Large intestine (tissue), 3 donors: ENCODE measurements around the gene SARS1. TPM values are rescaled to one million over a fixed set of nuclear protein-coding genes. Genes with fewer than 3 reads are reported as not detected.

Experiments
- DNase-seq, 2 donors: peaks; one replicate each; pipeline versions ENCODE4 v3.0.0 to v3.0.0-alpha.2; 2013
- H3K27ac ChIP-seq: one replicate; pipeline ENCODE4 v1.5.1; 2013; ENCODE audit warnings: low read length
- H3K27me3 ChIP-seq: 2 replicates; pipeline ENCODE4 v1.6.1; 2013; ENCODE audit warnings: low read length; ENCODE audit not compliant: control insufficient read depth, insufficient read depth
- H3K36me3 ChIP-seq: 2 replicates; pipeline ENCODE4 v1.6.1; 2013; ENCODE audit warnings: low read length; ENCODE audit not compliant: control insufficient read depth, insufficient read depth
- H3K4me1 ChIP-seq: one replicate; pipeline ENCODE4 v1.6.1; 2013; ENCODE audit warnings: low read length; ENCODE audit not compliant: control insufficient read depth, insufficient read depth
- H3K4me3 ChIP-seq: one replicate; pipeline ENCODE4 v1.5.1; 2013; ENCODE audit warnings: low read length
- H3K9me3 ChIP-seq: one replicate; pipeline ENCODE4 v1.6.1; 2013; ENCODE audit warnings: mild to moderate bottlenecking, low read depth, low read length, moderate library complexity; ENCODE audit not compliant: control insufficient read depth
- WGBS: methylation state at CpG from one replicate; pipeline ENCODE4 v1.1.5; 2013; ENCODE audit warnings: low lambda C conversion rate; ENCODE audit not compliant: insufficient coverage; 5-methylcytosine and 5-hydroxymethylcytosine counted together
- polyA plus RNA-seq: library from polyadenylated mRNA; unstranded; fragments of 120-200 nt; gene quantifications from one replicate; pipeline ENCODE4 v1.2.1, GENCODE V29; 2013

Gene SARS1
- polyA plus RNA-seq, 1 donor = 112 TPM

GRCh38 chr1:109269981-109270622, 56.4 kb downstream of the SARS1 start:
- Histone ChIP-seq H3K4me1 (peaks cover 27% of the 10 kb centered on the region), H3K36me3 (peaks cover 28% of the 10 kb centered on the region), H3K27ac (no peak overlapping the region), H3K9me3 (peaks cover 2% of the 10 kb centered on the region), H3K27me3 (no peaks in the 10 kb centered on the region), H3K4me3 (no peak overlapping the region)
- no peak for DNase-seq
- WGBS = no CpG with 5 or more reads among the region's 17 CpGs

DNA sequence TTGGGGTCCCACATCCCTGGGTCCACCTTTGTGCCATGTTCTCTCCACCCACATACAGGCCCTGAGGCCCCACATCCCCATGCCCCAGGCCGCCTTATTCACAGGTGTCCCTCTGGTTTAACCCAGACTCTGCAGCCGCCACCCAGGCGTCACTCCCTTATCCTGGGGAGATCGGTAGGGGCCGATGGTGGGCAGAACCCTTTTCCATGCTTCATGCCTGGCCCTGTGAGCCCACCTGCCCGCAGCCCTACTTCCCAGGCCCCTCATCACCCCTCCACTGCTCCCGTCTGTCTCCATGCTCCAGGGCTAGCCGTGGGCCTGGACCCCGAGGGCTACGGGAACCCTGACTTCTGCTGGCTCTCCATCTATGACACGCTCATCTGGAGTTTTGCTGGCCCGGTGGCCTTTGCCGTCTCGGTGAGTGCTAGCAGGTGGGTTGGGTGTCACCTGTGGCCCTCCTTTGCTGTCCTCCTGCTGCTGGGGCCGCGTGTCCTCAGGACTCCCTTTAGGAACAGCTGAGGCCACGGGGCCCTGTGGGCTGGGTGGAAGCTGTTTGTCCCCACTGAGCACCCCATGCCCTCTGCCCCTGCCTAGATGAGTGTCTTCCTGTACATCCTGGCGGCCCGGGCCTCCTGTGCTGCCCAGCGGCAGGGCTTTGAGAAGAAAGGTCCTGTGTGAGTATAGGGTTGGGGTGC, 57.1 kb downstream of the SARS1 start:
- peaks cover 2% of the 10 kb centered on the region for H3K9me3 ChIP-seq
- no peak overlapping the region for H3K4me3 ChIP-seq
- no peak for DNase-seq
- peaks cover 33% of the 10 kb centered on the region for H3K4me1 ChIP-seq
- no peak overlapping the region for H3K27ac ChIP-seq
- WGBS = no CpG with 5 or more reads among the region's 20 CpGs
- no peaks in the 10 kb centered on the region for H3K27me3 ChIP-seq
- peaks cover 25% of the 10 kb centered on the region for H3K36me3 ChIP-seq

- no peak for DNase-seq
- no peaks in the 10 kb centered on the region for H3K27me3 ChIP-seq
- WGBS = no CpG with 5 or more reads among the region's 6 CpGs
- H3K4me1 ChIP-seq = peaks cover 36% of the 10 kb centered on the region
- H3K4me3 ChIP-seq = no peak overlapping the region
- H3K36me3 ChIP-seq = peaks cover 25% of the 10 kb centered on the region
- H3K27ac ChIP-seq = no peak overlapping the region
- peaks cover 2% of the 10 kb centered on the region for H3K9me3 ChIP-seq
Observed at GRCh38 chr1:109271458-109271857, 57.7 kb downstream of the SARS1 start.

DNA sequence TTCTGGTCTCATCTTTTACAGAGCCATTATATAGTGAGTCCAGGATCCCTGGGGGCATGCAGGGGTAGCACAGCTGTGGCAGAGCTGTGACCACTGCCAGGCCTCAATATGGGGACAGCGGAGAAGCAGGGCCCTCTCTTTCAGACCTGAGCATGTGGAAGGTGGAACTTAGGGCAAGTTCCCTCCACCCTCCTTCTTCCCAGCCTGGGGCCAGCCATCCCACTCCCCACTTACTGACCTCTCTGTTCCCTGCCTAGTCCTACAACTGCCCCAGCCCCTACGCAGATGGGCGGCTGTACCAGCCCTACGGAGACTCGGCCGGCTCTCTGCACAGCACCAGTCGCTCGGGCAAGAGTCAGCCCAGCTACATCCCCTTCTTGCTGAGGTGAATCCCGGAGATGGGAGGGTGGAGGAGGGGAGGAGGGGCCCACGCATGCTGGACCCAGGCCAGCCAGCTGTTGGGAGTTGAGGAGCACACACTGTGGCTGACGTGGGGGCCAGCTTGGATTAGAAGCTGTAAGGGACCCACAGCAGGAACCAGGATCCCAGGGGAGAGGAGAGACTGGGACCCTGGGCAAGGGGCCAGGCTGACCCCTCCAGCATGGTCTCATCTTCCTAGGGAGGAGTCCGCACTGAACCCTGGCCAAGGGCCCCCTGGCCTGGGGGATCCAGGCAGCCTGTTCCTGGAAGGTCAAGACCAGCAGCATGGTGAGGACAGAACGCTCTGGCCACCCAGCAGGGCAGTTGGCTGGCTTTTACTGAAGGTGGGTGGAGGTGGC, 58.5 kb downstream of the SARS1 start:
- DNase-seq = no peak
- Histone ChIP-seq H3K27me3 (no peaks in the 10 kb centered on the region), H3K4me3 (no peak overlapping the region), H3K9me3 (peaks cover 2% of the 10 kb centered on the region), H3K36me3 (peaks cover 23% of the 10 kb centered on the region), H3K27ac (no peak overlapping the region), H3K4me1 (peaks cover 43% of the 10 kb centered on the region)
- WGBS = no CpG with 5 or more reads among the region's 13 CpGs

DNA sequence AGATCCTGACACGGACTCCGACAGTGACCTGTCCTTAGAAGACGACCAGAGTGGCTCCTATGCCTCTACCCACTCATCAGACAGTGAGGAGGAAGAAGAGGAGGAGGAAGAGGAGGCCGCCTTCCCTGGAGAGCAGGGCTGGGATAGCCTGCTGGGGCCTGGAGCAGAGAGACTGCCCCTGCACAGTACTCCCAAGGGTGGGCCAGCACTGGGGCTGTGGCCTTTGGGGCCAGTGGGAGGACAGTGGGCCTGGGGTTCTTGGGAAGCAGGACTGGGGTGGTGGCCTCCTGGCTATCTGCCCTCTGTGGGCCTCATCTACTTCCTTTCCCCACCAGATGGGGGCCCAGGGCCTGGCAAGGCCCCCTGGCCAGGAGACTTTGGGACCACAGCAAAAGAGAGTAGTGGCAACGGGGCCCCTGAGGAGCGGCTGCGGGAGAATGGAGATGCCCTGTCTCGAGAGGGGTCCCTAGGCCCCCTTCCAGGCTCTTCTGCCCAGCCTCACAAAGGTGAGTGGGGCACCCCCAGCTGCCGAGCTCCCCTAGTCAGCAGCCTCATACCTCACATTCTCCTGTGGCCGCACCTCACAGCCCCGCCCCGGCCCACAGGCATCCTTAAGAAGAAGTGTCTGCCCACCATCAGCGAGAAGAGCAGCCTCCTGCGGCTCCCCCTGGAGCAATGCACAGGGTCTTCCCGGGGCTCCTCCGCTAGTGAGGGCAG, 59.3 kb downstream of the SARS1 start:
- no peak overlapping the region for H3K27ac ChIP-seq
- H3K36me3 ChIP-seq = peaks cover 21% of the 10 kb centered on the region
- no peak for DNase-seq
- WGBS = no CpG with 5 or more reads among the region's 16 CpGs
- H3K4me3 ChIP-seq = no peak overlapping the region
- no peaks in the 10 kb centered on the region for H3K27me3 ChIP-seq
- peaks cover 2% of the 10 kb centered on the region for H3K9me3 ChIP-seq
- H3K4me1 ChIP-seq = peaks cover 51% of the 10 kb centered on the region

GRCh38 chr1:109273570-109274288, 60.0 kb downstream of the SARS1 start:
- peak overlapping the region; percentile 76 for H3K27ac ChIP-seq
- DNase-seq = no peak
- no peaks in the 10 kb centered on the region for H3K27me3 ChIP-seq
- peak overlapping the region; percentile 26 for H3K4me3 ChIP-seq
- H3K4me1 ChIP-seq = peaks cover 57% of the 10 kb centered on the region
- peaks cover 2% of the 10 kb centered on the region for H3K9me3 ChIP-seq
- WGBS = no CpG with 5 or more reads among the region's 30 CpGs
- peaks cover 17% of the 10 kb centered on the region for H3K36me3 ChIP-seq

DNA sequence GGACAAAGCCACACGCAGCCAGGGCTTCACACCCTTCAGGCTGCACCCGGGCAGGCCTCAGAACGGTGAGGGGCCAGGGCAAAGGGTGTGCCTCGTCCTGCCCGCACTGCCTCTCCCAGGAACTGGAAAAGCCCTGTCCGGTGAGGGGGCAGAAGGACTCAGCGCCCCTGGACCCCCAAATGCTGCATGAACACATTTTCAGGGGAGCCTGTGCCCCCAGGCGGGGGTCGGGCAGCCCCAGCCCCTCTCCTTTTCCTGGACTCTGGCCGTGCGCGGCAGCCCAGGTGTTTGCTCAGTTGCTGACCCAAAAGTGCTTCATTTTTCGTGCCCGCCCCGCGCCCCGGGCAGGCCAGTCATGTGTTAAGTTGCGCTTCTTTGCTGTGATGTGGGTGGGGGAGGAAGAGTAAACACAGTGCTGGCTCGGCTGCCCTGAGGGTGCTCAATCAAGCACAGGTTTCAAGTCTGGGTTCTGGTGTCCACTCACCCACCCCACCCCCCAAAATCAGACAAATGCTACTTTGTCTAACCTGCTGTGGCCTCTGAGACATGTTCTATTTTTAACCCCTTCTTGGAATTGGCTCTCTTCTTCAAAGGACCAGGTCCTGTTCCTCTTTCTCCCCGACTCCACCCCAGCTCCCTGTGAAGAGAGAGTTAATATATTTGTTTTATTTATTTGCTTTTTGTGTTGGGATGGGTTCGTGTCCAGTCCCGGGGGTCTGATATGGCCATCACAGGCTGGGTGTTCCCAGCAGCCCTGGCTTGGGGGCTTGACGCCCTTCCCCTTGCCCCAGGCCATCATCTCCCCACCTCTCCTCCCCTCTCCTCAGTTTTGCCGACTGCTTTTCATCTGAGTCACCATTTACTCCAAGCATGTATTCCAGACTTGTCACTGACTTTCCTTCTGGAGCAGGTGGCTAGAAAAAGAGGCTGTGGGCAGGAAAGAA, 61.1 kb downstream of the SARS1 start:
- Histone ChIP-seq H3K36me3 (peaks cover 15% of the 10 kb centered on the region), H3K4me3 (peak overlapping the region; percentile 26), H3K27ac (peak overlapping the region; percentile 76), H3K27me3 (no peaks in the 10 kb centered on the region), H3K9me3 (peaks cover 2% of the 10 kb centered on the region), H3K4me1 (peaks cover 57% of the 10 kb centered on the region)
- DNase-seq = peak; percentile 76
- WGBS = no CpG with 5 or more reads among the region's 24 CpGs

- Histone ChIP-seq H3K36me3 (peaks cover 19% of the 10 kb centered on the region), H3K4me3 (no peak overlapping the region), H3K4me1 (peaks cover 57% of the 10 kb centered on the region), H3K9me3 (peaks cover 2% of the 10 kb centered on the region), H3K27me3 (no peaks in the 10 kb centered on the region), H3K27ac (peak overlapping the region; percentile 76)
- no CpG with 5 or more reads among the region's 9 CpGs for WGBS
- no peak for DNase-seq
Observed at GRCh38 chr1:109275706-109276345, 62.1 kb downstream of the SARS1 start.
